H1 (cell line): Measurements from ENCODE around the gene MYPOP. TPM values are rescaled to one million over a fixed set of nuclear protein-coding genes. Genes with fewer than 3 reads are reported as not detected.

ENCODE experiments used
- CHD7 ChIP-seq: fragments of 300-600 bp; sonication (generic); IDR thresholded peaks from 2 replicates; pipeline ENCODE4 v1.7.1; 2012; ENCODE audit warnings: low read length, moderate library complexity, mild to moderate bottlenecking, inconsistent platforms; ENCODE audit not compliant: insufficient replicate concordance
- EP300 ChIP-seq, 2 experiments: IDR thresholded peaks; 1 replicate in 1 of 2; 2 replicates in 1 of 2; pipeline ENCODE4 v1.6.1; 2011 to 2012; ENCODE audit warnings: low read depth in 2 of 2, low read length in 2 of 2, mild to moderate bottlenecking in 2 of 2, borderline replicate concordance in 1 of 2, inconsistent platforms in 1 of 2, moderate library complexity in 1 of 2
- HDAC6 ChIP-seq: IDR thresholded peaks from one replicate; pipeline ENCODE4 v1.7.1; 2012; ENCODE audit warnings: low read depth, mild to moderate bottlenecking, inconsistent platforms, low read length, moderate library complexity
- SRF ChIP-seq: IDR thresholded peaks from 2 replicates; pipeline ENCODE4 v1.6.1; 2011; ENCODE audit warnings: mild to moderate bottlenecking, low read depth, low read length, moderate library complexity
- TAF7 ChIP-seq: optimal IDR thresholded peaks from 2 replicates; pipeline ENCODE3; 2011; ENCODE audit warnings: low read depth, mild to moderate bottlenecking, inconsistent platforms, low read length, moderate library complexity, borderline replicate concordance
- polyA plus RNA-seq, 7 experiments: library from polyadenylated mRNA; depleted of rRNA in 3 of 7; stranded (reverse) in 5 of 7; unstranded in 2 of 7; fragments of >200 nt in 5 of 7; fragments of 200-250 nt in 2 of 7; gene quantifications; 1 replicate in 5 of 7; 2 replicates in 1 of 7; 4 replicates in 1 of 7; pipeline versions ENCODE4 v1.2.1 to v1.2.3, GENCODE V29; 2011 to 2013; ENCODE audit warnings: missing spikeins in 2 of 7, mixed read lengths in 2 of 7
- total RNA-seq: library from RNA; stranded (reverse); fragmentation: NEBNext Ultra II Directional; extraction: Animal tissue kit (Norgen Biotek cat#: 25700); gene quantifications from 2 replicates; pipeline ENCODE4 v1.2.1, GENCODE V29; 2021

MYPOP gene
- total and polyA plus RNA-seq, 2 of the 8 experiments (the other 6 are each of a cell fraction or from before 2014, with no cell fraction given), result 3.2 to 11.1 TPM

GRCh38 chr19:45879971-45880370, 22.4 kb downstream of the MYPOP start (continued):
- TF ChIP-seq CHD7 (no peak), HDAC6 (no peak), SRF (no peak), EP300 (IDR thresholded peaks at IDR 0.05; ENCODE audit: borderline replicate concordance in 1 of 2, low read depth in 2 of 2, low read length in 2 of 2) (no peak), TAF7 (no peak)
